Testis (tissue), 3 donors: ENCODE measurements around the gene GFPT2. TPM values are rescaled to one million over a fixed set of nuclear protein-coding genes. Genes with fewer than 3 reads are reported as not detected.

Source experiments
- DNase-seq: peaks from one replicate; pipeline ENCODE4 v3.0.0-alpha.2; 2019
- H3K27ac ChIP-seq, 2 donors: fragments of 200-600 bp; sonication (generic); one replicate each; pipeline ENCODE4 v1.5.1; 2019
- H3K27me3 ChIP-seq: fragments of 200-600 bp; sonication (generic); one replicate; pipeline ENCODE4 v1.5.1; 2019
- H3K36me3 ChIP-seq: fragments of 200-600 bp; sonication (generic); one replicate; pipeline ENCODE4 v1.5.1; 2017; ENCODE audit warnings: low read depth; ENCODE audit errors: missing control alignments
- H3K4me1 ChIP-seq: fragments of 200-600 bp; sonication (generic); one replicate; pipeline ENCODE4 v1.5.1; 2019
- H3K4me3 ChIP-seq, 2 donors: fragments of 200-600 bp; sonication (generic); one replicate each; pipeline ENCODE4 v1.5.1; 2017 to 2019
- H3K9me3 ChIP-seq: fragments of 200-600 bp; sonication (generic); one replicate; pipeline ENCODE4 v1.5.1; 2017
- CTCF ChIP-seq, 3 experiments: fragments of 450-650 bp in 2 of 3; fragments of 200-600 bp in 1 of 3; sonication (generic) in 1 of 3; IDR thresholded peaks; one replicate each; pipeline ENCODE4 v1.5.1; 2016 to 2019; ENCODE audit warnings: antibody characterized with exemption in 3 of 3, mild to moderate bottlenecking in 2 of 3, moderate library complexity in 1 of 3
- POLR2A ChIP-seq: fragments of 450-650 bp; IDR thresholded peaks from one replicate; pipeline ENCODE4 v1.6.1; 2017; ENCODE audit warnings: antibody characterized with exemption, mild to moderate bottlenecking, moderate library complexity
- WGBS, 2 donors: methylation state at CpG; one replicate each; pipeline ENCODE4 v1.1.5; 2018; 5-methylcytosine and 5-hydroxymethylcytosine counted together
- intact Hi-C: fragments of 100-400 bp; cut with DNase I; formaldehyde crosslinking; loops from one replicate; pipeline ENCODE4 v1.15.1; 2023; ENCODE audit warnings: low total_unique reads
- polyA plus RNA-seq: library from polyadenylated mRNA; stranded (reverse); fragments of 350-450 nt; fragmentation: Illumina TruSeq; extraction: RNeasy Lipid Tissue Mini Kit (QIAGEN cat#74804); gene quantifications from one replicate; pipeline ENCODE4 v1.2.3, GENCODE V29; 2014; ENCODE audit warnings: low read depth, low replicate concordance; ENCODE audit not compliant: insufficient read depth
- total RNA-seq, 2 donors: library from RNA; depleted of rRNA; stranded (reverse); fragments of >200 nt; gene quantifications; one replicate each; pipeline ENCODE4 v1.2.3, GENCODE V29; 2016

The GFPT2 gene
- total and polyA plus RNA-seq, 3 donors from 2014 or later, result 17.6 to 21.7 (median 17.9) TPM

GRCh38 chr5:180341595-180341994 is 11.5 kb downstream of the GFPT2 start:
- H3K4me3 ChIP-seq, result no peak overlapping the region
- DNase-seq, result no peak
- 89 to 93% methylated on average over 8 of the region's 8 CpGs for WGBS, 2 donors
- H3K36me3 ChIP-seq, result no peaks in the 10 kb centered on the region
- no peaks in the 10 kb centered on the region for H3K27me3 ChIP-seq
- peaks cover 5% of the 10 kb centered on the region for H3K4me1 ChIP-seq
- TF ChIP-seq CTCF (IDR thresholded peaks at IDR 0.05) (no peak), POLR2A (no peak)
- intact Hi-C loops, result no loop called here
- H3K9me3 ChIP-seq, result no peaks in the 10 kb centered on the region
- no peak overlapping the region for H3K27ac ChIP-seq

- no peak for DNase-seq
- no peaks in the 10 kb centered on the region for H3K27me3 ChIP-seq
- TF ChIP-seq CTCF (IDR thresholded peaks at IDR 0.05), result no peak
- whole genome bisulfite sequencing, 2 donors, result 86 to 93% methylated on average over 8 to 9 of the region's 9 CpGs
- H3K36me3 ChIP-seq, result no peaks in the 10 kb centered on the region
- intact Hi-C loops, result no loop called here
- H3K4me1 ChIP-seq, result peaks cover 5% of the 10 kb centered on the region
- H3K27ac ChIP-seq, result no peak overlapping the region
- H3K4me3 ChIP-seq, result no peak overlapping the region
- no peaks in the 10 kb centered on the region for H3K9me3 ChIP-seq
Measured at GRCh38 chr5:180340856-180341255, 12.3 kb downstream of the GFPT2 start.

GRCh38 chr5:180339583-180340183 is 13.5 kb downstream of the GFPT2 start:
- Histone ChIP-seq H3K27me3 (no peaks in the 10 kb centered on the region), H3K36me3 (no peaks in the 10 kb centered on the region), H3K4me3 (no peak overlapping the region), H3K4me1 (peaks cover 5% of the 10 kb centered on the region), H3K9me3 (no peaks in the 10 kb centered on the region), H3K27ac (no peak overlapping the region)
- TF ChIP-seq CTCF (IDR thresholded peaks at IDR 0.05), result no peak
- no peak for TF ChIP-seq POLR2A
- intact Hi-C loops, result no loop called here
- no peak for DNase-seq
- WGBS, 2 donors, result 81 to 89% methylated on average over 7 of the region's 7 CpGs

- no peaks in the 10 kb centered on the region for H3K36me3 ChIP-seq
- DNase-seq, result no peak
- no peaks in the 10 kb centered on the region for H3K9me3 ChIP-seq
- no peak overlapping the region for H3K27ac ChIP-seq
- H3K27me3 ChIP-seq, result no peaks in the 10 kb centered on the region
- intact Hi-C loops, result no loop called here
- no peak overlapping the region for H3K4me3 ChIP-seq
- no peaks in the 10 kb centered on the region for H3K4me1 ChIP-seq
- WGBS, 2 donors, result 90 to 94% methylated on average over 22 of the region's 22 CpGs
- TF ChIP-seq CTCF (IDR thresholded peaks at IDR 0.05) (no peak), POLR2A (no peak)
Measured at GRCh38 chr5:180338001-180338707, 15.0 kb downstream of the GFPT2 start.
